Measurements from ENCODE around the gene SESN2. TPM values are rescaled to one million over a fixed set of nuclear protein-coding genes. Genes with fewer than 3 reads are reported as not detected.

Gene SESN2, protein sequence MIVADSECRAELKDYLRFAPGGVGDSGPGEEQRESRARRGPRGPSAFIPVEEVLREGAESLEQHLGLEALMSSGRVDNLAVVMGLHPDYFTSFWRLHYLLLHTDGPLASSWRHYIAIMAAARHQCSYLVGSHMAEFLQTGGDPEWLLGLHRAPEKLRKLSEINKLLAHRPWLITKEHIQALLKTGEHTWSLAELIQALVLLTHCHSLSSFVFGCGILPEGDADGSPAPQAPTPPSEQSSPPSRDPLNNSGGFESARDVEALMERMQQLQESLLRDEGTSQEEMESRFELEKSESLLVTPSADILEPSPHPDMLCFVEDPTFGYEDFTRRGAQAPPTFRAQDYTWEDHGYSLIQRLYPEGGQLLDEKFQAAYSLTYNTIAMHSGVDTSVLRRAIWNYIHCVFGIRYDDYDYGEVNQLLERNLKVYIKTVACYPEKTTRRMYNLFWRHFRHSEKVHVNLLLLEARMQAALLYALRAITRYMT
- total RNA-seq = 10 to 100 TPM; 23.4 to 24.1 TPM

DNA sequence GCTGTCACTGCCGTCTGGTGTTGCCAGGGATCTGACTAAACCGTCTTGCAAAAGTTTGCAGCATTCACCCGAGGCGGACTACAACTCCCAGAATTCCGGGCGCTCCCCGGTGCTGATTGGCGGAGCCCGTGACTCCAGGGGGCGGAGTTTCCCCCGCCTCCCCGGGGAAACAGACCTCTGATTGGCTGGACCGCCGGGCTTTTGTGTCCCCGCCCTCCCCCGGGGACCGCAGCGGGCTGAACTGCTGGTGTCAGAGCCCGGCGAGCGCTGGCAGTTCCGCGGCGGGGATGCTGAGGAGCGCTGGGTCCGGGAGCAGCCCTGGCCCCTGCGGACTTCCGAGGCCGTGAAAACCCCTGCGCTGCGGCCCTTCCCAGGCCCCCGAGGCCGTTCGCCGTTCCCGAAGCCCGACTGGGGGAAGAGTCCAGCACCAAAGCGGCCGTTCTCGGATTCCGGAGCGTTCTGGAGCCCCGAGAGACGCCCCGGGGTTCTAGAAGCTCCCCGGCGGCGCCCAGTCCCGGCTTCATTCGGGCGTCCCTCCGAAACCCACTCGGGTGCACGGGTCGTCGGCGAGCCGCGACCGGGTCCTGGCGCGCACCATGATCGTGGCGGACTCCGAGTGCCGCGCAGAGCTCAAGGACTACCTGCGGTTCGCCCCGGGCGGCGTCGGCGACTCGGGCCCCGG is at the start of gene SESN2:
Gene SESN2 (plus strand): TSS at position 267 of the 682 bp plus-strand sequence. CDS start 330 bp downstream, at position 597.
- ChIA-PET POLR2A (interaction anchor here (0.6 to 3.7 kb wide), 9 partner anchors 9 to 323 kb away, joined by 3 to 61 read pairs (median 6); partner anchors contain the start of genes ATP5IF1 and MED18), CTCF (interaction anchor here (0.9 to 4.5 kb wide), 4 partner anchors 11 to 101 kb away, joined by 3 to 61 read pairs (median 4); no protein-coding TSS in a partner anchor)
- peak within 1 kb of the TSS; percentile 84 for H3K27ac Mint-ChIP-seq
- peaks cover 45% of the 10 kb centered on the region for H3K4me1 Mint-ChIP-seq (ENCODE audit: low read depth)
- peaks cover 8% of the 10 kb centered on the region for H3K36me3 Mint-ChIP-seq
- DNase-seq = peak; percentile 100
- no peaks in the 10 kb centered on the region for H3K9me3 Mint-ChIP-seq
- intact Hi-C loops (cut with micrococcal nuclease) = loop anchor here (1.0 kb wide), 2 partner anchors 11 to 69 kb away; no protein-coding TSS in a partner anchor
- H3K4me3 Mint-ChIP-seq = peak within 1 kb of the TSS; percentile 74
- H3K27me3 Mint-ChIP-seq = no peaks in the 10 kb centered on the region

DNA sequence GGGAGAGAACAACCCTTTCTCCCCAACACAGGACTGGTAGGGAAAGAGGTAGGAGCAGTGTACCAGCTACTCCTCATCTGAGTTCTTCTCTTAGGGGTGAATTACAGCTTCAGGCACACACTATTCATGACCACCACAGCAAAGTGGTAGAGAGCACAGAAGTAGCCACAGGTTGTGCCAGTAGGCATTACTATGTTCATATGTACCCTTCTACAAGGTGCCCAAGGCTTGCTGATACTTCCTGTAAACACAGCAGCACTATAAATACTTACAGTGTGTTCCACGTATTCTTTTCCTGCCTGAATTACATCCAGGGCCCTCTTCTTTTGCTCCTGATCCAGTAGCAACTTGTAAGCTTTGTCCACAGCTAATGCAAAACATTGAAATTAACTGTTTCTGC is 49.6 kb upstream of the SESN2 start:
- intact Hi-C loops (cut with micrococcal nuclease) = loop anchor here (1.0 to 5.0 kb wide), 2 partner anchors 118 to 352 kb away; no protein-coding TSS in a partner anchor
- H3K36me3 Mint-ChIP-seq = peaks cover 19% of the 10 kb centered on the region
- CTCF ChIA-PET = interaction anchor here (0.6 to 10.5 kb wide), 27 partner anchors 10 to 351 kb away, joined by 3 to 224 read pairs (median 4); partner anchors contain the start of gene EYA3
- H3K27me3 Mint-ChIP-seq = no peaks in the 10 kb centered on the region
- DNase-seq = no peak
- H3K9me3 Mint-ChIP-seq = no peaks in the 10 kb centered on the region
- no peak overlapping the region for H3K4me3 Mint-ChIP-seq
- H3K27ac Mint-ChIP-seq = no peak overlapping the region
- peaks cover 2% of the 10 kb centered on the region for H3K4me1 Mint-ChIP-seq (ENCODE audit: low read depth)
- POLR2A ChIA-PET = interaction anchor here (1.3 kb wide), 1 partner anchor 10 kb away, joined by 4 read pairs; no protein-coding TSS in a partner anchor

DNA sequence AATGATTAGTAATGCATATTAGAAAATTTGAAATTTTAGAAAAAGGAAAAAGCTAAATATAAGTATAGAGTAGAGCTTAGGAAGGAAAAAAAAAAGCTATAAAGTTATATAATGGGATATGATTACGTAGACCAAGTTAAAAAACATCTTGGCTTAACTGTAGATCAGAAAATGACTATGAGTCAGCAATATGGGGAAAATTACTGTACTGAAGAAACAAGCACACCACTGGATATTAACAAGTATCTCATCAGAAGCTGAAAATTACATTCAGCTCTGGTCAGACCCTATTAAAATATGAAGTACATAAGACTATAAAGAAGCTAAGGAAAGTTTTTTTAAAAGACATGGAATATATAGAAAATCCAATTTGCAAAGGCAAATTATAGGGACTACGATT is 46.0 kb upstream of the SESN2 start:
- intact Hi-C loops (cut with micrococcal nuclease) = no loop called here
- Mint-ChIP-seq H3K4me3 (no peak overlapping the region), H3K9me3 (no peaks in the 10 kb centered on the region), H3K27ac (no peak overlapping the region), H3K4me1 (ENCODE audit: low read depth) (peaks cover 2% of the 10 kb centered on the region), H3K36me3 (peaks cover 11% of the 10 kb centered on the region), H3K27me3 (no peaks in the 10 kb centered on the region)
- ChIA-PET POLR2A (interaction anchor here (0.7 kb wide), 1 partner anchor 497 kb away, joined by 6 read pairs; no protein-coding TSS in a partner anchor), CTCF (interaction anchor here (0.5 to 10.5 kb wide), 5 partner anchors 8 to 124 kb away, joined by 3 to 224 read pairs (median 4); partner anchors contain the start of gene EYA3)
- no peak for DNase-seq

DNA sequence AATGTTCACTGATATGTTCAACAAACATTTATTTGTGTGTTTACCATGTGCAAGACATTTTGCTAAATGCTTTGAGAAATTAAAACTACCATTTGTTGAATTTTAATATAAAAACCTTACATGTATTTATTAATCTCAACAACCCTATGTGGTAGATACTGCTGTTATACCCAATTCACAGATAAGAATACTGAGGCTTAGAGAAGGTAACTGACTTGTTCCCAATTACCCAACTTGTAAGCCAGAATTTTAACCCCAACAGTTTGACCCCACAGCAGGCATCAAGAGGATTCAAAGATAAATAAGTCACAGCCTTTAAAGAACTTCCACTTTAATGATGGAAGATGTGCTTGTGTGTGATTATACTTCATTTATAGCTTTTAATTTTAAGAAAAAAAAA is 30.2 kb upstream of the SESN2 start:
- no peak for DNase-seq
- ChIA-PET CTCF (no interaction called here), POLR2A (no interaction called here)
- no peak overlapping the region for H3K27ac Mint-ChIP-seq
- peaks cover 21% of the 10 kb centered on the region for H3K4me1 Mint-ChIP-seq (ENCODE audit: low read depth)
- H3K27me3 Mint-ChIP-seq = no peaks in the 10 kb centered on the region
- H3K4me3 Mint-ChIP-seq = no peak overlapping the region
- H3K36me3 Mint-ChIP-seq = peaks cover 23% of the 10 kb centered on the region
- no peaks in the 10 kb centered on the region for H3K9me3 Mint-ChIP-seq
- intact Hi-C loops (cut with micrococcal nuclease) = no loop called here

DNA sequence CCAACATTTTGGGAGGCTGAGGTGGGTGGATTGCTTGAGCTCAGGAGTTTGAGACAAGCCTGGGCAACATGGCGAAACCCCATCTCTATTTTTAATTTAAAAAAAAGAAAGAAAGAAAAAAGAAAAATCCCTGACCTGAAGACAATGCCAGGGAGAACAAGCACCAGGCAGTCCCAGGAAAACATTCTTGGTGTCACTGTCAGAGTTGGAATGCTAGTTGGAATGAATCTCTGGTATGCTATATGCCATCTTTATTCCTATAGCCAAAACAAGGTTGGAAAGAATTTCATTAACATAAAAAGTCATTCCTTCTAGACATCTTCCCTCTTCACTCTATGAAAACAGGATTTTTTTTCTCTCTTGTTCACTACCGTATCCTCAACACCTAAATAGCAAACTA is 29.3 kb upstream of the SESN2 start:
- ChIA-PET POLR2A (no interaction called here), CTCF (no interaction called here)
- no peak for DNase-seq
- H3K36me3 Mint-ChIP-seq = peaks cover 19% of the 10 kb centered on the region
- peaks cover 21% of the 10 kb centered on the region for H3K4me1 Mint-ChIP-seq (ENCODE audit: low read depth)
- H3K27me3 Mint-ChIP-seq = no peaks in the 10 kb centered on the region
- no peaks in the 10 kb centered on the region for H3K9me3 Mint-ChIP-seq
- H3K27ac Mint-ChIP-seq = no peak overlapping the region
- intact Hi-C loops (cut with micrococcal nuclease) = no loop called here
- H3K4me3 Mint-ChIP-seq = no peak overlapping the region

DNA sequence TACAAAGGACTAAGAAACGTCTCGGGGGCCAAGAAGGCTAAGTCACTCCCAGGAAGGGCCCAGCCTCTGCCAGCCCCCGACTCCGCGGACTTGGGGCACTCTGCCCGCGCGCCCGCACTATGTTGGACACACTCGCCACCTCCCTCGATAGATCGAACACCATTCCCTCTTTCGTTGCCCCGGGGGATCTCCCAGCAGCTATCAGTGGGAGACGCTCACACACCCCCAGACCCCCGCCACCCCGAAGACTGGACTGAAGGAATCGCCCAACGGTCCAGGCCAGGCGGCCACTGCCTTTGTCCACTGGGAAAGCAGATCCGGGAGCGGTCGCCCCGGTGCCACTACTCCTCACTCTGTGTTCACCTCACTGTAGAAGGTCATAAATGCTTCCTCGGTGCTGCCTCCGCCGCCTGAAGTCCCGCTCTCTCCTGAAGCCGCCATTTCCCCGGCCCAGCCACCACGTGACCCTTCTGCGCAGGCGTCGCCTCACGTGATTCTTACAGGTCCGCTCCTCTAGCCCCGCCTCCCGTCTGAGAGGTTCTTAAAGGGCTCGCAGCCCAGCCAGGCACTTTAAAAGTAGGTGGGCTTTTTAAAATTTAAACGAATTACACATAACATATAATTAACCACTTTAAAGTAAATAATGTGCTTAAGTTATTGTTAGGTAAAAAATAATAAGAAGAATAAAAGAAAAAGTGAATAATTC is 26.6 kb upstream of the SESN2 start, which contains the start of gene DNAJC8:
Gene DNAJC8 (minus strand): TSS at position 472 of the 706 bp plus-strand sequence. CDS start 31 bp downstream, at position 441.
- POLR2A ChIA-PET = interaction anchor here (0.7 kb wide), 2 partner anchors 14 to 97 kb away, joined by 3 read pairs; no protein-coding TSS in a partner anchor
- Mint-ChIP-seq H3K36me3 (peaks cover 10% of the 10 kb centered on the region), H3K27me3 (no peaks in the 10 kb centered on the region), H3K9me3 (no peaks in the 10 kb centered on the region), H3K4me1 (ENCODE audit: low read depth) (peaks cover 21% of the 10 kb centered on the region), H3K4me3 (peak within 1 kb of the TSS; percentile 100), H3K27ac (peak within 1 kb of the TSS; percentile 91)
- intact Hi-C loops (cut with micrococcal nuclease) = no loop called here
- CTCF ChIA-PET = interaction anchor here (1.6 to 1.8 kb wide), 2 partner anchors 16 to 141 kb away, joined by 5 to 10 read pairs; no protein-coding TSS in a partner anchor
- peak; percentile 96 for DNase-seq

DNA sequence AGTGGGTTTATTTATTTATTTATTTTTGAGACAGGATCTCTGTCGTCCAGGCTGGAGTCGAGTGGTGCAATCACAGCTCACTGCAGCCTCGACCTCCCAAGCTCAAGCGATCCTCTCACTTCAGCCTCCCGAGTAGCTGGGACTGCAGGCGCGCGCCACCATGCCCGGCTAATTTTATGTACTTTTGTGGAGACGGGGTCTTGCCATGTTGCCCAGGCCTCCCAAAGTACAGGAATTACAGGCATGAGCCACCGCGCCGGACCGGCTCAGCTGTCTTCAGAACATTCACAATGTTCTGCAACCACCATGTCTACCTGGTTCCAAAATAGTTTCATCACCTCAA is 26.1 kb upstream of the SESN2 start:
- peaks cover 21% of the 10 kb centered on the region for H3K4me1 Mint-ChIP-seq (ENCODE audit: low read depth)
- ChIA-PET POLR2A (interaction anchor here (0.7 kb wide), 2 partner anchors 13 to 98 kb away, joined by 3 read pairs; no protein-coding TSS in a partner anchor), CTCF (interaction anchor here (3.2 kb wide), 1 partner anchor 15 kb away, joined by 27 read pairs; no protein-coding TSS in a partner anchor)
- no peaks in the 10 kb centered on the region for H3K9me3 Mint-ChIP-seq
- H3K4me3 Mint-ChIP-seq = peak overlapping the region; percentile 44
- intact Hi-C loops (cut with micrococcal nuclease) = no loop called here
- no peak for DNase-seq
- H3K27me3 Mint-ChIP-seq = no peaks in the 10 kb centered on the region
- no peak overlapping the region for H3K27ac Mint-ChIP-seq
- H3K36me3 Mint-ChIP-seq = peaks cover 8% of the 10 kb centered on the region

DNA sequence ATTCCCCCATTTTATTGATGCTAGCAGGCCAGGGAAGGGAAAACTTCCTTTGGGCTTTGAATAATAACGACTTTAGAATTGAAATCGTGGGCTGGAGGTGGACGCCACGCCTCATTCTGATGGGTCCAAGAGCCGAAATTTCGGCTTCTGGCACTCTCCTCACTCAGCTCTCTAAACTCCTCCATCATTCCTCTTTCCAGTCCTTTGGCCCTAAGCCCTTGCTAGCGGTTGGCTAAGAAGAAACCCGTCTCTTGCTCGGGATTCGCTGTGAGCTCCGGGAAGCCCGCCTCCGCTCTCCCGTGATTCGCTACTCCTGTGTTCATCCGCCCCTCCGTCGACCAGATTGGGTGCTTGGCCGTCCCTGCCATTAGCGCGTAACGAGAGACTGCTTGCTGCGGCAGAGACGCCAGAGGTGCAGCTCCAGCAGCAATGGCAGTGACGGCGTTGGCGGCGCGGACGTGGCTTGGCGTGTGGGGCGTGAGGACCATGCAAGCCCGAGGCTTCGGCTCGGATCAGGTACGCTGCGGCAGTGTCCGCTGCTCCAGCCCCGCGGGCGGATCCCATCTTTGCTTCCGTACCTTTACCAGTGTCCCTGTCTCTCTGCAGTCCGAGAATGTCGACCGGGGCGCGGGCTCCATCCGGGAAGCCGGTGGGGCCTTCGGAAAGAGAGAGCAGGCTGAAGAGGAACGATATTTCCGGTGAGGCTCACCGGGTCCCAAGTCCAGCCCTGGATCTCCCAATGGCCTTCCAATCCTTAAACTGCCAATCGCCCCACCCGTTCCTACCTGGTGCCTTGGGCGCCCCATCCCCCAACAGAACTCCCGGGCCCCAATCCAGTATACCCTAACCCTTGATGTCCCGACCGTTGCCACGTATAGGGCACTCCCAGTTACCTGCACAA is 23.3 kb upstream of the SESN2 start, which contains the start of gene ATP5IF1:
Gene ATP5IF1 (plus strand): TSS at position 370 of the 901 bp plus-strand sequence. CDS start 60 bp downstream, at position 430.
- ChIA-PET POLR2A (interaction anchor here (0.6 to 3.7 kb wide), 10 partner anchors 9 to 413 kb away, joined by 3 to 34 read pairs (median 5); partner anchors contain the start of genes MED18, RCC1 and SESN2), CTCF (interaction anchor here (0.8 to 3.2 kb wide), 7 partner anchors 12 to 574 kb away, joined by 3 to 27 read pairs (median 3); partner anchors contain the start of gene EYA3)
- peaks cover 19% of the 10 kb centered on the region for H3K4me1 Mint-ChIP-seq (ENCODE audit: low read depth)
- peak; percentile 97 for DNase-seq
- no peaks in the 10 kb centered on the region for H3K27me3 Mint-ChIP-seq
- intact Hi-C loops (cut with micrococcal nuclease) = loop anchor here (1.0 kb wide), 1 partner anchor 10 kb away; no protein-coding TSS in a partner anchor
- peaks cover 4% of the 10 kb centered on the region for H3K36me3 Mint-ChIP-seq
- no peaks in the 10 kb centered on the region for H3K9me3 Mint-ChIP-seq
- H3K27ac Mint-ChIP-seq = no peak within 1 kb of the TSS
- no peak within 1 kb of the TSS for H3K4me3 Mint-ChIP-seq

DNA sequence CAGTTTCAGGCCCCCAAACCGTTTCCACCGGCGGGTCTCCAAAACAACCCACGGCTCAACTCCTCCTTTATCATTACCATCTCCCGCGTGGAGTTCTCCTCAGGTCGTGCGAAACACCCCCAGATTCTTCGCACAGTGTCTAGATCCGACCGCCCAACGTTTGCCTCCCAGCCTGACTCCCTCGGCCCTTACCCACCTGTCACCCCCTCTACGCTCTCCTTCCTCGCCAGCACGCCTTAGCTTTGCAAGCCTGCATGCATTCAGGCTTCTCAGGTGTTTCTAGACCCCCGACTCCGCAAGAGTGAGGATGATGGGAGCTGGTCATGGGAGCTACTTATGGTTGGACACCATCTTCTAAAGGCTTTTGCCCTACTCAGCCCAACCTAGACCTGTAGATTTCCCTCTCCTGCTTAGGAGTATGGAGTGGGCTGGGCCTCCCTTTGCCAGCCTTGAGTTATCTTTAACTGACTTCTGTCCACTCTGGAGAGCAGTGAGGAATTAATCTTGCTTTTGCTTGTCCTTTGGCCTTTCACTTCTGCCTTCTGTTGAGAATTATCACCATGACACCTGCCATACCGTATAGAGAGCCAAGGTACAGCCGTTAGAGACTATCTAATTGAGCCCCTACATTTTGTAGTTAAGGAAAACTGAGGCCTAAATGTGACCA is 22.5 kb upstream of the SESN2 start:
- DNase-seq = no peak
- Mint-ChIP-seq H3K9me3 (no peaks in the 10 kb centered on the region), H3K4me1 (ENCODE audit: low read depth) (peaks cover 16% of the 10 kb centered on the region), H3K27me3 (no peaks in the 10 kb centered on the region), H3K36me3 (peaks cover 4% of the 10 kb centered on the region), H3K27ac (no peak overlapping the region), H3K4me3 (no peak overlapping the region)
- ChIA-PET CTCF (interaction anchor here (1.2 to 1.7 kb wide), 5 partner anchors 12 to 574 kb away, joined by 3 to 9 read pairs (median 3); no protein-coding TSS in a partner anchor), POLR2A (interaction anchor here (0.6 to 3.7 kb wide), 7 partner anchors 9 to 398 kb away, joined by 3 to 34 read pairs (median 4); partner anchors contain the start of genes MED18, RCC1 and SESN2)
- intact Hi-C loops (cut with micrococcal nuclease) = loop anchor here (1.0 kb wide), 1 partner anchor 10 kb away; no protein-coding TSS in a partner anchor

DNA sequence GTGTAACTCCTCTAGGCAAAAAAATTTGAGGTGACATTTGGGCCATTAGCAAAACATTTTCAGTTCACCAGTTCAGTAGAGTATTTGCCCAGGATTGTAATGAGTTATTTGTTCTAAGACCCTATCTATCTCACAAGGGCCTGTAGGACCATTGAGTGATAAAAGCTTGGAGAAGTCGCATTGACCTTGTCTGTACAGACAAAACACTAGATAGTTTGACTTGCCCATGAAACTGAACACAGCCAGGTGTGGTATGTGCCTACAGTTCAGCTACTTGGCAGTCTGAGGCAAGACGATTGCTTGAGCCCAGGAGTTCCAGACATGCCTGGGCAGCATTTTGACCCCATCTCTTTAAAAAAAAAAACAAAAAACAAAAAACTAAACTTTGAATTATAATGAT is 20.3 kb upstream of the SESN2 start:
- H3K4me3 Mint-ChIP-seq = no peak overlapping the region
- peaks cover 16% of the 10 kb centered on the region for H3K4me1 Mint-ChIP-seq (ENCODE audit: low read depth)
- H3K9me3 Mint-ChIP-seq = no peaks in the 10 kb centered on the region
- H3K27me3 Mint-ChIP-seq = no peaks in the 10 kb centered on the region
- ChIA-PET POLR2A (no interaction called here), CTCF (no interaction called here)
- intact Hi-C loops (cut with micrococcal nuclease) = no loop called here
- no peaks in the 10 kb centered on the region for H3K36me3 Mint-ChIP-seq
- no peak overlapping the region for H3K27ac Mint-ChIP-seq
- no peak for DNase-seq
